Hematopoietic multipotent progenitor cell (in vitro differentiated cells): ENCODE results near the gene NOL12. TPM values are rescaled to one million over a fixed set of nuclear protein-coding genes. Genes with fewer than 3 reads are reported as not detected.
A peak's percentile ranks its signal among the peaks of the same experiment; 100 is the strongest.
"Not testable (repeated sequence)": the region's sequence is repeated elsewhere in the genome, so short reads cannot be mapped to it uniquely, and the experiment has no call there.

Experiments
- DNase-seq, 3 donors: peaks; one replicate each; pipeline ENCODE4 v3.0.0-alpha.2; 2011 to 2015; ENCODE audit warnings: low read depth in 2 of 3, low spot score in 2 of 3
- total RNA-seq: library from RNA; depleted of rRNA; stranded (reverse); fragments of >200 nt; gene quantifications from one replicate; pipeline ENCODE4 v1.2.3, GENCODE V29; 2012

Gene NOL12
- total RNA-seq, 1 donor: 27.2 TPM

DNA sequence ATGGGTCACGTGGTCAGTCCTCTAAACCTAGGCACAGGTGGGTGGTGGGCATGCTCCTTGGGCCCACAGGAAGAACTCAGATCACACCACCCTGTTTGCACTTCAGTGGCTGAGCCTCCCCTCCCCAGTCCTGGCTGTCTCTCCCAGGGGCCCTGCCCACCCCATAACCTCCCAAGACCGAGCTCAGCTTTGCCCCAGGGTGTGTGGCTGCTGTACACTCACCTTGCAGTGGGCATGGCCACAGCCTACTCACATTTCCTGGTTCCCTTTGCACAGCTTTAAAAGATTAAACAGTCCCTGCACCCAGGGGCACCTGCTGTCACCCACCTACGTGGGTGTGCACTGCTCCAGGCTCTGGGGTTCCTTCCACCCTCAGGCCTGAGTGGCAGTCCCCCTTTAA, 24.5 kb downstream of the NOL12 start:
- DNase-seq: no peak

DNA sequence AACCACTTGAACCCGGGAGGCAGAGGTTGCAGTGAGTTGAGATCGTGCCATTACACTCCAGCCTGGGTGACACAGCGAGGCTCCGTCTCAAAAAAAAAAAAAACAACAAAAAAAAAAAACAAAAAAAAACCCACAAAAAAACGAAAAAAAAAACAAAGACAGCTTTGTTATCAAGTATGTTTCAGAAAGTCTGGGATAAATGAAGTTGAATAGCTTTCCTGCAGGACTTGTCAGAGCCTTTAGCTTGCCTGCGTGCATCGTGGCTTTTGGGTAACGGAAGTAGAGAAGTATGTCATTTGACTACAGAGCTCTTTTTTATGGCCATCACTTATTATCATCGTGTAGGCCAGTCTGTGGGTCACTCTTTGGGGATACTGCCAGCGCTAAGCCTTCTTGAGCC, 25.3 kb downstream of the NOL12 start:
- no peak for DNase-seq

DNA sequence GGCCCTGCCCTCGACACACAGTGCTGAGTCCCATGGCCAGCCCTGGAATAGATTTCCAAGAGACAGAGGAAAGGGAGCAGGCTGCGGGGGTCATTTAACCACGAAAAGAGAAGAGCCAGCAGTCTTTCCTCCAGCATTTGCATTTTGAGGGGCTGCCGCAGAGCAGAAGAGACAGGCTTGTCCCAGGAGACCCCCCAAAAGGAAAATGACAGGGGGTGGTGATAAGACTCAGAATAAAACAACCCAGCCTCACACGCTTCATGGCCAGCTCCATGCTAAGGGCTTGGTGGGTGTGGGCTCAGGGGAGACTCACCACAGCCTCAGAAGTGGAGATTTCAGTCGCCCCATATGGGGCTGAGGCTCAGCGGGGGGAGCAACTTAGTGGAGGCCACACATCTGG, 27.6 kb downstream of the NOL12 start:
- DNase-seq: no peak

DNA sequence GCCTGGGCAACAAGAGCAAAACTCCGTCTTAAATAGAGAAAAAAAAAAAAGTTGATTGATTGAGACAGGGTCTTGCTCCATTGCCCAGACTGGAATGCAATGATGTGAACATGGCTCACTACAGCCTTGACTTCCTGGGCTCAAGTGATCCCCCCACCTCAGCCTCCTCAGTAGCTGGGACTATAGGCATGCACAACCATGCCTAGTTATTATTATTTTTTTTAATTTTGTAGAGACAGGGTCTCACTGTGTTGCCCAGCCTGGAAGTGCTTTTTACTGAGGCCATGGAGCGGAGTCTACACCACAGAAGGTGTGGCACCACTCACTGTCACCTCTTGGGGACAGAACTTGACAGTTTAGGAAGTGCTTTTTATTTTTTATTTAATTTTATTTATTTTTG, 28.5 kb downstream of the NOL12 start:
- DNase-seq: no peak

DNA sequence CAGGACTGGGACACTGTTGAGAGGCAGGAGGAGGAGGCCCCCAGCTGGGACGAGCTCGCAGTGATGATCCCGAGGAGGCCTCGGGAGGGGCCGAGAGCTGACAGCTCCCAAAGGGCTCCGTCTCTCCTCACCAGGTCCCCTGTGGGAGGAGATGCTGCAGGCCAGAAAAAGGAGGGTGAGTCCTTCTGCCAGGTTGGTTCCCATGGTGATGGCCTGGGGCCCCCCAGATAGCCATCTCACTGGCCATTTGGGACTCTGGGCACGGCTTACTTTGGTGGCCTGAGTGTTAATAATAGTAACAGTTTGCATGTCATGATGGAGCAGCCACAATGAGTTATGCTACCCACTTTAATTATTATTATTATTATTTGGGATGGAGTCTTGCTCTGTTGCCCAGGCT, 29.6 kb downstream of the NOL12 start:
- no peak for DNase-seq

DNA sequence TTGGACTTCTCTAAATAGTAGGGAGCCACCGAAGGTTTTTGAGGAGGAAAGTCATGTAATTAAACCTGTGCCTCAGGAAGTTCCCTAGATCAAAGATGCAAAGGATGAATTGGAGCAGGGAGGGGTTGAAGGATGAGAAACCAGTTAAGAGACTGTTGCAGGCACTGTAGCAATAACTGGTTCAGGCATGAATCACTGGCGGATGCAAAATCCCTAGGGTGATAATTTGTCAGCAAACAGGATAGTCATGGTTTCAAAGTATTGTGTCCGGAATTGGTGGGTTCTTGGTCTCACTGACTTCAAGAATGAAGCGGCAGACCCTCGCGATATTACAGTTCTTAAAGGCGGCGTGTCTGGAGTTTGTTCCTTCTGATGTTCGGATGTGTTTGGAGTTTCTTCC, 30.6 kb downstream of the NOL12 start:
- DNase-seq: no peak

DNA sequence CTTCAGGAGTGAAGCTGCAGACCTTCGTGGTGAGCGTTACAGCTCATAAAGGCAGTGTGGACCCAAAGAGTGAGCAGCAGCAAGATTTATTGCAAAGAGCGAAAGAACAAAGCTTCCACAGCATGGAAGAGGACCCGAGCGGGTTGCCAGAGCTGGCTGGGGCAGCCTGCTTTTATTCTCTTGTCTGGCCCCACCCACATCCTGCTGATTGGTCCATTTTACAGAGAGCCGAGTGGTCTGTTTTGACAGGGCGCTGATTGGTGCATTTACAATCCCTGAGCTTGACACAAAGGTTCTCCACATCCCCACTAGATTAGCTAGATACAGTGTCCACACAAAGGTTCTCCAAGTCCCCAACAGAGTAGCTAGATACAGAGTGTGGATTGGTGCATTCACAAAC, 31.1 kb downstream of the NOL12 start:
- not testable (repeated sequence) for DNase-seq

DNA sequence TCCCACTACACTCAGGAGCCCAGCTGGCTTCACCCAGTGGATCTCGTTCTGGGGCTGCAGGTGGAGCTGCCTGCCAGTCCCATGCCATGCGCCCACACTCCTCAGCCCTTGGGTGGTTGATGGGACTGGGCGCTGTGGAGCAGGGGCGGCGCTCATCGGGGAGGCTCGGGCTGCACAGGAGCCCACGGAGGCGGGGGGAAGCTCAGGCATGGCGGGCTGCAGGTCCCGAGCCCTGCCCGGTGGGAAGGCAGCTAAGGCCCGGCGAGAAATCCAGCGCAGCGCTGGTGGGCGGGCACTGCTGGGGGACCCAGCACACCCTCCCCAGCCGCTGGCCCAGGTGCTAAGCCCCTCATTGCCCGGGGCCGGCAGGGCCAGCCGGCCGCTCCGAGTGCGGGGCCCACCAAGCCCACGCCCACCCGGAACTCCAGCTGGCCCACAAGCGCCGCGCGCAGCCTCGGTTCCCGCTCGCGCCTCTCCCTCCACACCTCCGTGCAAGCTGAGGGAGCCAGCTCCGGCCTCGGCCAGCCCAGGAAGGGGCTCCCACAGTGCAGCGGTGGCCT, 31.7 kb downstream of the NOL12 start:
- not testable (repeated sequence) for DNase-seq

DNA sequence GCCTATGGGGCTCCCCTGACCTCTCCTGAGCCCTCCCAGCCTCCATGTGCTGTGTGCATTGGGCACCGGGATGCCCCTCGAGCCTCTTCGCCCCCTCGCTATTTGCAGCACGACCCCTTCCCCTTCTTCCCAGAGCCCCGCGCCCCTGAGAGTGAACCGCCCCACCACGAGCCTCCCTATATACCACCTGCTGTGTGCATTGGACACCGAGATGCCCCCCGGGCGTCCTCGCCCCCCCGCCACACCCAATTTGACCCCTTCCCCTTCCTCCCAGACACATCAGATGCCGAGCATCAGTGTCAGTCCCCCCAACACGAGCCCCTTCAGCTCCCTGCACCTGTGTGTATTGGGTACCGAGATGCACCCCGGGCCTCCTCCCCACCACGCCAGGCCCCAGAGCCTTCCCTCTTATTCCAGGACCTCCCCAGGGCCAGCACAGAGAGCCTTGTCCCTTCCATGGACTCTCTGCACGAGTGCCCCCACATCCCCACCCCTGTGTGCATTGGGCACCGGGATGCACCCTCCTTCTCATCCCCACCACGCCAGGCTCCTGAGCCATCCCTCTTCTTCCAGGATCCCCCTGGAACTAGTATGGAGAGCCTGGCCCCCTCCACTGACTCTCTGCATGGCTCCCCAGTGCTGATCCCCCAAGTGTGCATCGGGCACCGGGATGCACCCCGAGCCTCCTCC, 39.6 kb downstream of the NOL12 start:
- no peak for DNase-seq

DNA sequence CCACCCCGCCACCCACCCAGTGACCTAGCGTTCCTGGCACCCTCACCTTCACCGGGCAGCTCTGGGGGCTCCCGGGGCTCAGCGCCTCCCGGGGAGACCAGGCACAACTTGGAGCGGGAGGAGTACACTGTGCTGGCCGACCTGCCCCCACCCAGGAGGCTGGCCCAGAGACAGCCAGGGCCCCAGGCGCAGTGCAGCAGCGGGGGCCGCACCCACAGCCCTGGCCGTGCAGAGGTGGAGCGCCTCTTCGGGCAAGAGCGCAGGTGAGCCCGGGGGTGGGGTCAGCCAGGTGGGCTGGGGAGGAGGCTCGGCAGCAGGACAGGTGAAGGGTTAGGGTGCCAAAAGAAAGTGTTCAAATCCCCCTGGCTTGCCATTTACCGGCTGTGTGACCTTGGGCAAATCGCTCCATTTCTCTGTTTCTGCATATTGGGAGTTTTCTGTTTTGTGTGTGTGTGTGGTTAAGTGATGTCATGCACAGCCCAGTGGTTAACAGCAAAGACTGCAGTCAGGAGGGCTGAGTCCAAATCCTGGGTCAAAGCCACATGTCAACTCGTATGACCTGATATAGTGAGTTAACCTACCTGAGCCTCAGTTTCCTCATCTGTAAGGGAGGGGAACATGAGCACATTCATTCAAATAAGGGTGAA, 40.2 kb downstream of the NOL12 start:
- peak in 1 of 3 donors; percentile 34 for DNase-seq

DNA sequence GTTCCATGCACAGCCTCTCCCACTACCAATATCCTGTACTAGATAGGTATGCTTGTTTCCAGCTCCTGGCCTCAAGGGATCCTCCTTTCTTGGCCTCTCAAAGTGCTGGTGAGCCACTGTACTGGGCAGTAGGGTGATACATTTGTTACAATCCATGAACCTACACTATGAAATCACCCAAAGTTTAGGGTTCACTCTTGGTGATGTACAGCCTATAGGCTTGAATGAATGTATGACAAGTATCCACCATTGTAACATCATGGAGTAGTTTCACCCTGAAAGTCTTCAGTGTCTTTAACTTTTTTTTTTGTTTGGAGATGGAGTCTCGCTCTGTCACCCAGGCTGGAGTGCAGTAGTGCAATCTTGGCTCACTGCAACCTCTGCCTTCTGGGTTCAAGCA, 42.5 kb downstream of the NOL12 start:
- DNase-seq: no peak

DNA sequence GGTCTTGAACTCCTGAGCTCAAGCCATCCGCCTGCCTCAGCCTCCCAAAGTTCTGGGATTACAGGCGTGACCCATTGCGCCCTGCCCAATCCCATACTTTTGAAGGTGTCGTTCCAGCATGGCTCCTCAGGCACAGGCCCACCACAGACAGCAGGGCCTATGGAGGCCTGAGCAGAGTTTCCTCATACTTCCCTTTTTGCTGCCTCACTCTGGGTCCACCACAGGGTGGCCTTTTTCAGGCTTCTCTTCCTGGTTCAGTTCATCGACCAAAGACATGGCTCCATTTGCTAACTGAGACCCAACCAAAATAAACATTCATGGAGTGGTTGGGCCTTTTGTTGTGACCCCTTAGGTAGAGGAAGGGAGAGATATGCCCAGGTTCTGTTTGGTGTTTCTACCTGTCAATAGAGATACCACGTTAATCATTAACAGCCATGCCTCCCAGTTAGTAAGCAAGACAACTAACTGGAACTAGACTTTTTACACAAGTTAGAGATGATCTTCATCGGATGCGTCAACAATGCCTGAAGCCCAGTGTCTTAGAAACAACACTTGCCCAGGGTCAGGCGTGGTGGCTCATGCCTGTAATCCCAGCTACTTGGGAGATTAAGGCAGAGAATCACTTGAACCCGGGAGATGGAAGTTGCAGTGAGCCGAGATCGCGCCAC, 45.8 kb downstream of the NOL12 start:
- DNase-seq: peak in 2 of 3 donors; percentile 37 to 69

DNA sequence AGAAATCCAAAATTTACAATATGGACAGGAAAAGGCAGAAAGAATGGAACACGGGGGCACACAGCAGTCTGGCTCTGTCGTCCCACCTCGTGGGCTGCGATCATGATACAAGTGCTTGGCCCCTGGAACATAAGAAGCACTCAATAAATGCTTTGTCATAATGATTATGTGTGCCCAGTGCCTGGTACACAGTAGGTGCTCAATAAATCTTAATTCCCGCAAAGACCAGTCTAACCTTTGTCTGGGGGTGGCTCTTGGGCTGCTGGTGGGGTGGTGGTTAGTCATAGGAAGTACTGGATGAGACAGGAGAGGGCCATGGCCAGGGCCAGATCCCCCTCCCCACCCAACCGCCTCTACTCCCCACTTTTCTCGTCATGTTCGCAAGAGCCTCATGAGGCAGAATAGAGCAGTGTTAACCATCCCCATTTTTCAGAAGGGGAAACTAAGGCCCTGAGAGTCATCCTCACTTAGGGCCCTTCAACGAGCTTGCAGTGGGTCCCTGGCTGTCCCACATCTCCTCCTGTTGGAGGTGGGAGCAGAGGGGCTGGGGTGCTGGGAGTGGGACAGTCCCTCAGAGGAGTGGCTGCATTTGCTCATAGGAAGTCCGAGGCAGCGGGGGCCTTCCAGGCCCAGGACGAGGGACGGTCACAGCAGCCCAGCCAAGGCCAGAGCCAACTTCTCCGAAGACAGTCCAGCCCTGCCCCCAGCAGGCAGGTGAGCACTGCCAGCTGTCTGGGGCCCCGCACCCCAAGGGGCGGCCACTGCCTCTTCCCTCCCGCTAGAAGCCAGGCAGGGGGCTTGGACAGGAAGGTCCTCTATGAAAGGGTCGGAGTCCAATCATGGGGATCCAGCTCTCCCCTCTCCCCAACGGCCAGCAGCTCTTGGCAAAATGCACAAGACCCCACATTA, 46.8 kb downstream of the NOL12 start:
- no peak for DNase-seq

DNA sequence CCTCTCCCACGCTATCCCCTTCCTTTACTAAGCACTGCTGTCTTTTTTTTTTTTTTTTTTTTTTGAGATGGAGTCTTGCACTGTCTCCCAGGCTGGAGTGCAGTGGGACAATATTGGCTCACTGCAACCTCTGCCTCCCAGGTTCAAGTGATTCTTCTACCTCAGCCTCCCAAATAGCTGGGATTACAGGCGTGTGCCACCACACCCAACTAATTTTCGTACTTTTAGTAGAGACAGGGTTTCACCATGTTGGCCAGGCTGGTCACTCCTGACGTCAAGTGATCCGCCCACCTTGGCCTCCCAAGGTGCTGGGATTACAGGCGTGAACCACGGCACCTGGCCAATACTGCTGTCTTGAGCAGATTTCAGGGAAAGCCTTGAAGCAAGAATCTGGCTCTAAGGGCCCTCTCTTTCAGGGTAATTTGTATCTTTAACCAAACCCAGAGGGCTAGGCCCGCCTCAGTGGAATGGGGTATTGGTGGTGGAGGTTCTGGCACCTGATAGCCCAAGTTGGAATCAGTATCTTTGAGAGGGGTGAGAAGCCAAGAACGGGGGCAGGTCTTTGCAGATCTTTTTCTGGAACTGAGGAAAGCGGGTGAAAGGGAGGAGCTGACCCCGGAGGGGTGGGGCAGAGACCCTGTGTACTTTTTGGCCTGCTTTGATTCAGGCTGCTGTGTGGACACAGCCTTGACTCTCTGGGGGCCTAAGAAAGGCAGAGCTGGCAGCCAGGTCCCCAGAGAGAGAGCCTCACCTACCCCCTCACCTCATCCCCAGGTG, 47.7 kb downstream of the NOL12 start:
- no peak for DNase-seq

DNA sequence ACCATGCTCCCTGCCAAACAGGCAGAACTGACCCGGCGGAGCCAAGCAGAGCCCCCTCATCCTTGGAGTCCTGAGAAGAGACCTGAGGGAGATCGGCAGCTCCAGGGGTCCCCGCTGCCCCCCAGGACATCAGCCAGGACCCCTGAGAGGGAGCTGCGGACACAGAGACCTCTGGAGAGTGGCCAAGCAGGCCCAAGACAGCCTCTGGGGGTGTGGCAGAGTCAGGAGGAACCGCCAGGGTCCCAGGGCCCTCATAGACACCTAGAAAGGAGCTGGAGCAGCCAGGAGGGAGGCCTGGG, 48.2 kb downstream of the NOL12 start:
- DNase-seq: no peak

DNA sequence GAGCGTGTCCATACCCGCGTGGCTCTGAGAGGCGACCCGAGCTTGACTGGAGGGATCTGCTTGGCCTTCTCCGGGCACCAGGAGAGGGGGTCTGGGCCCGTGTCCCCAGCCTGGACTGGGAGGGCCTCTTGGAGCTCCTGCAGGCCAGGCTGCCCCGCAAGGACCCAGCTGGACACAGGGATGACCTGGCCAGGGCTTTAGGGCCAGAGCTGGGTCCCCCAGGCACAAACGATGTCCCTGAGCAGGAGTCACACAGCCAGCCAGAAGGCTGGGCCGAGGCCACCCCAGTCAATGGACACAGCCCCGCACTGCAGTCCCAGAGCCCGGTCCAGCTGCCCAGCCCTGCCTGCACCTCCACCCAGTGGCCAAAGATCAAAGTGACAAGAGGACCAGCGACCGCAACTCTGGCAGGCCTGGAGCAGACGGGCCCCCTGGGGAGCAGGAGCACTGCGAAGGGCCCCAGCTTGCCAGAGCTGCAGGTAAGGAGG, 48.9 kb downstream of the NOL12 start:
- DNase-seq: no peak

DNA sequence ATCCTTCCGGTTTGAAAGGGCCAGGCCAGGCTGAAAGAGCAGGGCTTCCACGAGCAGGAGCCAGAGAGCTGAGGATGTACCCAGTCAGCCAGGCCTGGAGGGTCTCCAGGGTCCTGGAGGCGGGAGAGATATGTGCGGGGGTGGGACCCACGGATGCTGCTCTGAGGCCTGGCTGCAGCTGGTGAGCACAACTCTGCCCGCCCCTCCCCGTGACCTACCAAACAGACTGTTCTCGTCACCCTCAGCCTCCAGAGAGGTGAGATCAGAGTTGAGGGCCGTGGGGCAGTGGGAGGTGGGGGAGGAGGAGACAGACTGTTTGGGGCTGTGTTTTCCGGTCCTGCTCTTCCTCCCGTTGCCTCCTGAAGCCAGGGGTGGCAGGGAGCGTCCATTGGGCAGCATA, 52.9 kb downstream of the NOL12 start:
- no peak for DNase-seq

DNA sequence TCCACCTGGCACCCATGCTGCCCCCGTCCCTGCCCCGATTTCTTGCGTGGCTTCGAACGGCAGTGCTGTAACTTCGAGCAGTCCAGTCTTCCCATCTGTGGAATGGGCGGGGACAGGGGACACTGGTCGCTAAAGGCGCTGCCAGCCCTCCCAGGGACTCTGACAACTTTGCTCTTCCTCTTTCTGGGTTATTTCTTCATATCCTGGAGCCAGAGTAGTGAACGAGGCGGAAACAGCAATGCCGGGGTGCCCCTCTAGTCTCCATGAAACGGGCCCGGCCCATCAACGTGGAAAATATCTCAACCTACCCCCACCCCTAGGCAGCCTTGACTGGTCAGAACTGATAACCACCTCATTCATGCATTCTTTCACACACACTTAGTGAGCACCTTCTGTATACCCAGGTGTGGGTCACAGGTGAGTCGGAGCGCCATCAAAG, 53.5 kb downstream of the NOL12 start:
- peak in 1 of 3 donors; percentile 31 for DNase-seq

DNA sequence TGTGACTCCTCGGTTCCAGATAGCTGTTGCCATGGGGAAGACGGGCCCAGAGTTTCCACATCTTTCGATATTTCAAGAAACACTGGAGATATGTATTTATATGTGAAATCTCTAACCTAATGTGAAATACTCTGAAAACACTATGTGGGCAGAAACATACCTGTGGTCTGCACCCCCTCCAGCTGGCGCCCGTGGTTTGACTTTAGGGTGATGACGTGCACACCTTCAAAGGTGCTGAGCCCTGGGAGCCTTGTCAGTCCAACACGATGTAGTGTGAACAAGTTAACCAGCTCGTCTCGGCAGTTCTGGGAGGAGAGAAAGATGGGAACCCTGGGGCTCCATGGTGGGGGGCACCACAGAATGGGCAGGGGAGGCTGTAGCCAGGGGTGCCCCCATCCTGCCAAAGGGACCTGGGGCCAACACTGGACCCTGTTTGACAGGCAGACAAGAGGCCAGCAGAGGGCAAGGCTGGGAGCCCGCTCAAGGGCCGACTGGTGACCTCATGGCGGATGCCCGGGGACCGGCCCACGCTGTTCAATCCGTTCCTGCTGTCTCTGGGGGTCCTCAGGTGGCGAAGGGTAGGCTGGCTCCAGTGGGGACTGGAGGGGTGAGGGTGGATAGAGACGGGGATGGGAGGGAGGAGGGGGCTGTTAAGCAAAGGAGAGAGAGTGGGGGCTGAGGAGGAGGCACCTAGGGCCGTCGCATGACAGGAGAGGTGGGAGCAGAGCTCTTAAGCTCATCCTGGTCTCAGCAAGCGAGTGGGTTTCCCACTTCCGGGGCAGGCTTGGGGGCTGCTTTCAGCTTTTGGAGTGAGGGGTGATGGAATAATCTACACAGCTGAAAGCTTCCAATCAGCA, 54.5 kb downstream of the NOL12 start:
- no peak for DNase-seq
